HG03378 (cell line): Measurements from ENCODE around the gene CTNNA3.

Experiments used
- ATAC-seq: cut with Tn5 transposase; IDR thresholded peaks from one replicate; pipeline ENCODE4 v1.9.1; 2021; ENCODE audit warnings: mild to moderate bottlenecking, moderate library complexity; ENCODE audit not compliant: unreplicated experiment

The CTNNA3 gene

GRCh38 chr10:66045859-66046258 lies 1650.1 kb downstream of the CTNNA3 start:
- ATAC-seq = no peak

DNA sequence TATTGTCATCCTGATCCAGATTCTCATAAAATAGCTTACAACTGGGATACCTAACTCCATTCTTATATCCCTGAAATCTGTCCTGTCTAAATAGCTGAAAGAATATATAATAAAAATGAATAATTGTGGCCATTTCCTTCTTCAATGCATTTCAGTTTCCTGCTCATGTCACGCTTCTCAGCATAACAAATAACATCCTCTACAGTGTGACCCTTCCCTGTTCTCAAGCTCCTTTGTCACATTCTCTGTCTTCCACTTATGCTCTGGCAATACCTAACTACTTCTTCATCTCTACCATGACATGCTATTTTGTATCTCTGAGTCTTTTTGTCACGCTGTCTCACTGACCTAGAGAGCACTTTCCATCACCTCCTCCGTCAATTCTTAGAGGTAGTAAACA lies 1654.2 kb downstream of the CTNNA3 start:
- no peak for ATAC-seq

DNA sequence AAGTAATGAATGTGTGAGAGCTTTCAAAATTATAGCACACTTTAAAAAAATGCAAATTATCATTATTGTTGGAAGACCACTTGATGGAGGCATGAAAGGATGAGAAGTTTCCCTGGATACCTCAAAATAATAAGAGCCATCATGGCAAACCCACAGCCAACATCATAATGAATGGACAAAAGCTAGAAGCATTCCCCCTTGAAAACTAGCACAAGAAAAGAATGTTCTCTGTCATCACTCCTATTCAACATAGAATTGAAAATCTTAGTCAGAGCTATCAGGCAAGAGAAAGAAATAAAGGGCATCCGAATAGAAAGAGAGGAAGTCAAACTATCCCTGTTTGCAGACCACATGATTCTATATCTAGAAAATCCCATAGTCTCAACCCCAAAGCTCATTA lies 1657.4 kb downstream of the CTNNA3 start:
- no peak for ATAC-seq

GRCh38 chr10:66026321-66026720 lies 1669.7 kb downstream of the CTNNA3 start:
- no peak for ATAC-seq

GRCh38 chr10:66025186-66025585 lies 1670.8 kb downstream of the CTNNA3 start:
- no peak for ATAC-seq

DNA sequence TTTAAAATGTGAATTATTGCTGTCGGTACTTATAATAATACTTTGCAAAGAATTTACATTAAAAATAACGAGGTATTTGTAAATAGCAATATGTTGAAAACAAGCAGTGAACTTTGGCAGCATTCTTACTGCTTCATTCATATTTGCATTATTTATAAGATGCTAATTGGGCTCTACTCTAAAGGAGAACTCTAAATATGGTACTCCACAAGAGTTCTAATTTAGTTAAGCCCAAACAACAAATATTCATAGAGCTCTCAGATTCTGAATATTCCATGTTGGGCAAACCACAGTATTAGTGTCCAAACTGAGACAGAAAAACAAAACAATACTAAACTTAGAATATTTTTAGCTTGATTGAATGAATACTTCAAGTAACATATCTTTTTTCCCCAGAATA lies 1674.6 kb downstream of the CTNNA3 start:
- ATAC-seq = no peak

GRCh38 chr10:66008221-66008620 lies 1687.8 kb downstream of the CTNNA3 start:
- no peak for ATAC-seq

DNA sequence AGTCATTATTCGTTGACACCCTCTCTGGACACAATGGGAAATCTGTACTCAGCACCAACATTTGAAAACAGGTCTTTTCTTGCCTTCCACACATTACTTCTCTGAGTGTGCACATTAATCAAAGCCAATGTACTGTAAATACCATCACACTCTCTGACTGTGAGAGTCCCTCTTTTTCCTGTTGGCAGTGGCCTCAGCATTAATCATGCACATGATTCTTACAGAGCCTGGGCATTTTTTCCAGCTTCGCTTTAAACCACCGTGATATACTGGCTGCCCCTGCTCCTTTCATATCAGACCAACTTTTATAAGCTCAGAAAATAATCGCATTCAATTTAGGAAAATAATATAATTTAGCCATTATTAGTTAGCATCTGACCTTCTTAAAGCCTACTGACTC lies 1689.6 kb downstream of the CTNNA3 start:
- no peak for ATAC-seq

DNA sequence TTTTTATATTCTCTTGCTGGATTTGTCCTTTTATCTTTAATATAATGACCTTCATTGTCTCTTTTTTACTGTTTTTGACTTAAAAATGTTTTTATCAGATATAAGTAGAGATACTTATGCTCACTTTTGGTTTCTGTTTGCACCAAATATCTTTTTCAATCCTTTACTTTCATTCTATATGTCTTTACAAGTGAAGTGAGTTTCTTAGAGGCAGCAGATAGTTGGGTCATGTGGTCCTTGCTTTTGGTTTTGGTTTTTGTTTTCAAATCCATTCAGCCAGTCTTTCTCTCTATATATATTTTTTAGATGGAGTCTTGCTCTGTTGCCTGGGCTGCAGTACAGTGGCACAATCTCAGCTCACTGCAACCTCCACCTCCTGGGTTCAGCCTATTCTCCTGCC lies 1702.5 kb downstream of the CTNNA3 start:
- ATAC-seq = no peak

DNA sequence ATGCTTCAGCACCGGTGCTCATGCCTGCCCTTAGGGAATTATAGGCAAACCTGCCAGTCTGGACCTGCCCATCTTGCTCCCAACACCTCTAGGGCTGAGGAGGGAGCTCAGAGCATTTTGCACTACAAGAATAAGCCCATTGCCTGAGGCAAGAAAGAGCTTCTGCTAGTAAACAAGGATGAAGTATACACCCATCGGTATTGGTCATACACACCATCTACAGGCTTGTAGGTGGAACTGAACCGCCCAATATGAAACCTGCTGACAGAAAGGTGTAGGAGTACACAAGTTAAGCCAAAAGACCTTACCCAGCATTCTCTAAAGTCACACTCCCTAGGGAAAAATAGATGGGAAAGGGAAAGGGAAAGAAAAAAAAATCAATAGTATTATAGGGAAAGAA lies 1727.1 kb downstream of the CTNNA3 start:
- no peak for ATAC-seq

- ATAC-seq = no peak
Measured at GRCh38 chr10:65968437-65968836, 1727.6 kb downstream of the CTNNA3 start.

DNA sequence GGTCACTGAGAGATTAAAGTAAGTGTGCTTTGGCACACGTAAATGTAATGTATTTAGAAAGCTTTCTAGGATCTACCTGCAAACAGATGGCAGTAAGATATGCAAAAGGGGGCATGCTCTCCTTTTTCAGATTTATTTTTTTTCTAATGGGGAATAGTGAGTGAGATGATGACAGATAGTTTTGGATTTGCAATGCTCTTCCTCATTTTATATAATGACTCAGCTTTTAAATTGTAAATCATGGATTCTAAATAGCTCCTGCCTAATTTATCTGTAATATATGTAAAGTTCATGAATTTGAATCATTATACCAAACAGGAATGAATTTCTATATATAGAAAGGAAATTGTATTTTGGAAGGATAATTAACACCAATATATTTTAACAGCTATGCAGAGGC lies 1731.8 kb downstream of the CTNNA3 start:
- ATAC-seq = no peak

- ATAC-seq = no peak
Measured at GRCh38 chr10:65952086-65952485, 1743.9 kb downstream of the CTNNA3 start.

- no peak for ATAC-seq
Measured at GRCh38 chr10:65950075-65950474, 1745.9 kb downstream of the CTNNA3 start.

DNA sequence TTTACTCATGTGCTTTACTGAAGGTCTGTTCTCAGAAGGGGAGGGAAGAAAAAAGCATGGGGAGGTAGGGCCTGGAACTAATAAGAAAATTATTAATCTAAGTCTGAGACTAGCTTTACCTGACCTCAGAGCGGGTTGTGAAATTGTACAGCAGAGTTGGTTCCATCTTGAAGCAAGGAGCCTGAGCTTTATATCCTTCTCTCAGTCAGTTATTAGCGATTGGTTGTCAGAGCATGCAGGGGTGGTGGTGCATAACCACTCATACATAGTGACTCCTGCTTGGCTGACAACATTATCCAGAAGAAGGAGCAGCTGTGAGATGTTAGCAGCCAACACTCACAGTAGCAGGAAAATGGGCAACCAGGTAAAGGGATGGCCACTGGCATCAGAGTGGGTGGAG lies 1746.5 kb downstream of the CTNNA3 start:
- ATAC-seq = no peak

DNA sequence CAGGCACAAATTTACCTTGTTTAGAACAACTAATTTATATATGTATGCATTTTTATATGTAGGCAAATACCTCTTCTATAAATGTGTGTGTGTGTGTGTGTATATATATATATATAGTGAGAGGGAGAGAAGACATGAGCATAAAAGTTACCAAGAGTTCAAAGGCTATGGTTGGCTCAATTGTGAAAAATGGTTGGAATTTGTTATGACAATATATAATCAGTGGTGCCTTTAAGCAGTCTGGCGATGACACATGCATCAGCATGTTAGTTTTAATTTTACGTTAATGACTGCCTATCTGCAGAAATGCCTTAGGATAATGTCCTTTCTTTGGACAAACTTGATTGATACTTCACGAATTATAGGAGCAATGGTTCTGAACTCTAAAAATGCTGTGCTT lies 1750.9 kb downstream of the CTNNA3 start:
- no peak for ATAC-seq

DNA sequence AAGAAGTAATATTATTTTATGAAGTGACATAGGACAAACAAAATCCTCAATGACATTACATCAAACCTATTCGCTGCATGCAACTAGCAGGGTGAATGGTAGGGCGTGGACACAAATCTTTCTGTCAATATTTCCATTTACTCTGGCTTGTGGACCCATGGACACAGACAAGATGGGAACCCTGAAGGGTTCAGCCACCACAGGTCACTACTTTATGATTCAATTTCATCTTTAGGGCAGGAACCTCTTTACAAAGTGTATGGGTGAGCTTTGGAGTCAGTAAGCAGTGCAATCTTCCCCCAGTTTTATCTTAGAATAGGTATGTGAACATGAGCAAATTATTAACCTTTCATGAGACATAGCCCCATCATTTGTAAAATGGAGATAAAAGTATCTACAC lies 1752.5 kb downstream of the CTNNA3 start:
- ATAC-seq = no peak

DNA sequence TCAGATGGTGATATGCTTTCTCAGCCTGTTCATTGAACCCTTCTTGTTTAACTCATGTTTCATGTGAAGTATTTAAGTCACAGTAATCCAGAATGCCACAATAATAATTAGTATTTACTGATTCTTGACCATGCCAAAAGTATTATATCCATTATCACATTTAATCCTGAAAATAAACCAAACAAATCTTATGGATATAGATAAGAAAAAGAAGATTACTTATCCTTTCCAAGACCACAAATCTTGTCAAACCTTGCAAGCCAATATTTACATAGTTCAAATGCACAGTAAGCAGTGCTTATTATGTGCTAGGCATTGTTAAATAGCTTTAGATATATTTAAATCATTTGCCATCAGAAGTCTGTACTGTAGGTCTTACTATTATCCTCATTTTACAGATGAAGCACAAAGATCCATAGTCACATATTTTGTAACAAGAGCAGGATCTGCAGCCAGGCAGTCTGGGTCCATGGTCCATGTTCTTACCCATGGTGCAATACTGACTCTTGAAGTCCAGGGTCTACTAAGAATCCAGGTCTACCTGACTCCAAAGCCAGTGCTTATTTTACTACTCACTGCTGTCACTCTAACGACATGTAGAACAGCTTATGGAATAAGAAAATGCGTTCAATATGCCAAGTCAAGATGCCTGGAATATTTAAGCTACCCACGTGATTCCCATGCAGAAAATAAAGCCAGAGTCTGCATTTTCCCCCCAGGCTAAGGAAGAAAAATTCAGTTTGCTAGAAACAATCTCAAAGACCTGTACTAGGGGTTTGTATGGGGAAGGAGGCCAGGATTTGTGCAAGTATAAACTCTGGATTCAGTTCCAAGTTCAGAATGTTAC lies 1755.0 kb downstream of the CTNNA3 start:
- no peak for ATAC-seq

DNA sequence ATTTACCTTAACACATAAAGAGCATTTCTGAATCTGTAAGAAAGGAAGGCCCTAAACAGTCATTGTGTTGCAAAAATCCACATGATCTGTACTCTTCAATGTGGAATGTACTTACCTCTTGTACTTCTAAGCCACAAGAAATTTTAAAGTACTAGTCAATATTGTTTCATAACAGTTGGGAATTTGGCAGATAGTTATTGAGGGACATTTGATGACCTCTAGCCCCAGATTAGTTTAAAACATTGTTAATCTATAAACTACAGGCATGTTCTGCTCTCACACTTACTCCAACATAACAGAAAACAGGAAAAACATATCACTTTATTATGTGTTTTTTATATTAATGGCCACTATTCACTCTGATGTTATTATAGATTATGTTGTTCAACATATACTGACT lies 1755.9 kb downstream of the CTNNA3 start:
- ATAC-seq = no peak

DNA sequence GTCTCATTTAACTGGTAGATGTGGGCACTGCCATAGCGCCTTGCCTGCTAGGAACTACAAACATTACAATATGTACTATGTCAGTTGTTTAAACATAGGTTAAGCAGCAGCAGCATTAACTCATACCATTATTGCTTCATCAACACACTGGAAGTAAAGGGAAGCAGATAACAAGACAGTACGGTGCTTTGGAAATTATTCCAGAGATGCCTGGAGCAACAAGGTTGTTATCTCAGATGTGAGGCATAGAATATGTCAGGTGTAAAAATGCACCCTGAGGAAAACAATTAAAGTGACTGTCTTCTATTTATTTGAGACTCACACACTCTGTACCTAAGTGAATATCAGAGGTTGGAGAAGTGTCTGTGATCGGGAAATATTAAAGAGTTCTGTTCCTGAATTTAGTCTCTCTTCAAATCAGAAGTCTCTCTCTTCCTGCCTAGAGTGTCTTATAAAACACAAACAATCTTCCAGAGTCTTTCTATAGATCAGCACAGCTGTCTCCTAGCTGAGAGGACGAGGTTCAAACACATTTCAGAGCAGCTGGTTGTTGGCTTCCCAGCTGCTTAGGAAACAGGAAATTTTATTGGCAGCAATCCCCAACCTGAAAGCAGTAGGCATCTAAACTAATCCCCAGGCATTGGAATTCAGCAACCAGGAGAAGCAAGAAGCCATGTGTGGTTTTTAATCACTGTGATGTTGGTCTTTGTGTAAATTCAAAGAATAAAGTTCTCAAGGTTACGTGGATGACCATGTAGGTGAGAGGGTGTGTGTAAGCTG lies 1764.5 kb downstream of the CTNNA3 start:
- no peak for ATAC-seq

GRCh38 chr10:65911151-65911835 lies 1784.7 kb downstream of the CTNNA3 start:
- ATAC-seq = no peak

DNA sequence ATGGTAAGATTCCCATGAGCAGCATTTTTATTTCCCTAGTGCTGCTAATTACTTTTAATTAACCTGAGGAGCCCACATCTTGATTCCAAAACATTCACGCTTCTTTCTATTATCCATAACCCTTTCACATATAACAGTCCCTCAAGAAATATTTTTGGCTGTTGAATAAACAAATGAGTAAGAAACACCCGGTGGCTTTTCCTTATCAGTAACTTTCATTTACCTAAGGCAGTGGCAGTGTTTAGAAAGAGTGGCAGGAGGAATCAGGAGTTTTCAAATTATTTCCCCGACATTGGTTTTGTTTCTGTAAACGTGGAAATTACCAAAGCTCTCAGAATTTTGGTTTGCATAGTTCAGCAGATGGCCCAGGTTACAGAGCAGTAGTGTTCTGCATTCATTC lies 1785.8 kb downstream of the CTNNA3 start:
- no peak for ATAC-seq
